WERI-Rb-1 (cell line): ENCODE data around the gene WDR7.

Experiments
- DNase-seq: peaks from one replicate; pipeline ENCODE4 v3.0.0-alpha.2; 2020
- H3K27ac ChIP-seq: fragments of 250-450 bp; sonication (Bioruptor Pico); 2 replicates; pipeline ENCODE4 v1.5.1; 2020; ENCODE audit warnings: mild to moderate bottlenecking, moderate library complexity
- H3K27me3 ChIP-seq: fragments of 250-450 bp; sonication (Bioruptor Pico); 2 replicates; pipeline ENCODE4 v1.5.1; 2021; ENCODE audit warnings: mild to moderate bottlenecking, low read depth, moderate library complexity; ENCODE audit not compliant: insufficient read depth, severe bottlenecking
- H3K36me3 ChIP-seq: fragments of 250-450 bp; sonication (Bioruptor Pico); 2 replicates; pipeline ENCODE4 v1.5.1; 2020; ENCODE audit warnings: mild to moderate bottlenecking, moderate library complexity
- H3K4me3 ChIP-seq: 2 replicates; pipeline ENCODE4 v1.5.1; 2011; ENCODE audit warnings: low read depth, mild to moderate bottlenecking, control low read depth, low read length
- H3K9me3 ChIP-seq: fragments of 250-450 bp; sonication (Bioruptor Pico); 2 replicates; pipeline ENCODE4 v1.5.1; 2021; ENCODE audit warnings: mild to moderate bottlenecking, moderate library complexity; ENCODE audit not compliant: severe bottlenecking
- TF ChIP-seq, protein P1 (sequence below): IDR thresholded peaks from 2 replicates; pipeline ENCODE4 v1.5.1; 2011; ENCODE audit warnings: low read depth, mild to moderate bottlenecking, control low read depth, inconsistent platforms, low read length

The WDR7 gene

DNA sequence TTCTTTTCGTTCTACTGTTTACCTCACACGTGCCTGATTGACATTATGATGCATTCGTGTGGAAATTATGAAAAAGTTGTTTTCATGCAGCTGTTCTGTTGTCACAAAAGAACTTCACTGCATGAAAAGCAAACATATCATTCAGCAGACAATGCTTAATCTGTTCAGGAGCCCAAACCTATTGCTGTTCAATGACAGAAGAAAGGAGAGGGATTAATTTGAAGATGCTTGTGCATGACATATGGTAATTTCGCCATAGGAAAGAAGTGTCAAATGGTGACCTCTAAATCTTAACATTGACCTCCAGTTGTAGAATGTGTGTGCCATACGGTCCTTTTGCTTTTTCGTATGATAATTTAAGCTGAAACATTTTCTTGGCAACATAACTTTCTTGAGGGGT lies 124.5 kb downstream of the WDR7 start:
- no peaks in the 10 kb centered on the region for H3K9me3 ChIP-seq
- DNase-seq: no peak

DNA sequence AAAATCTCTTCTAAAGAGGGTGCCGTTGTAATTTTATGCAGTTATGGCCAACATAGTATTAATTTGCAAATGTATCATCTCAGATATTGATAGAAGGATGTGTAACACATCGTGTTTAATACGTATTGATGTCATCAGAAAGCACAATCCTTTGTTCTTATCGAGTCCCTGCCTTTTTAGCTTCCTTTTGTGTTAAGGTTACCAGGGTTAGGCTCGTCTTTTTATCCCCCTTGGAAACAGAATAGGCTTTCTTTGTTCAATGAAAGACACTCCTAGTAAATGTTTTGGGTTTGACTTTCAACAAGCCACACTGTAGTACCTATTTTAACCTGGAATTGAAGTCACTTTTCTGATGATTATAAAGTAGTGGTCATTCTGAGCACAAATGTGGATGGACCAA lies 136.2 kb downstream of the WDR7 start:
- H3K27ac ChIP-seq: no peak overlapping the region
- no peak for DNase-seq
- no peak overlapping the region for H3K4me3 ChIP-seq
- TF ChIP-seq, protein P1, sequence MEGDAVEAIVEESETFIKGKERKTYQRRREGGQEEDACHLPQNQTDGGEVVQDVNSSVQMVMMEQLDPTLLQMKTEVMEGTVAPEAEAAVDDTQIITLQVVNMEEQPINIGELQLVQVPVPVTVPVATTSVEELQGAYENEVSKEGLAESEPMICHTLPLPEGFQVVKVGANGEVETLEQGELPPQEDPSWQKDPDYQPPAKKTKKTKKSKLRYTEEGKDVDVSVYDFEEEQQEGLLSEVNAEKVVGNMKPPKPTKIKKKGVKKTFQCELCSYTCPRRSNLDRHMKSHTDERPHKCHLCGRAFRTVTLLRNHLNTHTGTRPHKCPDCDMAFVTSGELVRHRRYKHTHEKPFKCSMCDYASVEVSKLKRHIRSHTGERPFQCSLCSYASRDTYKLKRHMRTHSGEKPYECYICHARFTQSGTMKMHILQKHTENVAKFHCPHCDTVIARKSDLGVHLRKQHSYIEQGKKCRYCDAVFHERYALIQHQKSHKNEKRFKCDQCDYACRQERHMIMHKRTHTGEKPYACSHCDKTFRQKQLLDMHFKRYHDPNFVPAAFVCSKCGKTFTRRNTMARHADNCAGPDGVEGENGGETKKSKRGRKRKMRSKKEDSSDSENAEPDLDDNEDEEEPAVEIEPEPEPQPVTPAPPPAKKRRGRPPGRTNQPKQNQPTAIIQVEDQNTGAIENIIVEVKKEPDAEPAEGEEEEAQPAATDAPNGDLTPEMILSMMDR: no peak
- no peaks in the 10 kb centered on the region for H3K27me3 ChIP-seq
- no peaks in the 10 kb centered on the region for H3K9me3 ChIP-seq
- no peaks in the 10 kb centered on the region for H3K36me3 ChIP-seq

More for the DNA sequence above, 124.5 kb downstream of the WDR7 start:
- H3K4me3 ChIP-seq: no peak overlapping the region
- H3K36me3 ChIP-seq: no peaks in the 10 kb centered on the region
- no peak overlapping the region for H3K27ac ChIP-seq
- H3K27me3 ChIP-seq: no peaks in the 10 kb centered on the region
- TF ChIP-seq, protein P1: no peak

DNA sequence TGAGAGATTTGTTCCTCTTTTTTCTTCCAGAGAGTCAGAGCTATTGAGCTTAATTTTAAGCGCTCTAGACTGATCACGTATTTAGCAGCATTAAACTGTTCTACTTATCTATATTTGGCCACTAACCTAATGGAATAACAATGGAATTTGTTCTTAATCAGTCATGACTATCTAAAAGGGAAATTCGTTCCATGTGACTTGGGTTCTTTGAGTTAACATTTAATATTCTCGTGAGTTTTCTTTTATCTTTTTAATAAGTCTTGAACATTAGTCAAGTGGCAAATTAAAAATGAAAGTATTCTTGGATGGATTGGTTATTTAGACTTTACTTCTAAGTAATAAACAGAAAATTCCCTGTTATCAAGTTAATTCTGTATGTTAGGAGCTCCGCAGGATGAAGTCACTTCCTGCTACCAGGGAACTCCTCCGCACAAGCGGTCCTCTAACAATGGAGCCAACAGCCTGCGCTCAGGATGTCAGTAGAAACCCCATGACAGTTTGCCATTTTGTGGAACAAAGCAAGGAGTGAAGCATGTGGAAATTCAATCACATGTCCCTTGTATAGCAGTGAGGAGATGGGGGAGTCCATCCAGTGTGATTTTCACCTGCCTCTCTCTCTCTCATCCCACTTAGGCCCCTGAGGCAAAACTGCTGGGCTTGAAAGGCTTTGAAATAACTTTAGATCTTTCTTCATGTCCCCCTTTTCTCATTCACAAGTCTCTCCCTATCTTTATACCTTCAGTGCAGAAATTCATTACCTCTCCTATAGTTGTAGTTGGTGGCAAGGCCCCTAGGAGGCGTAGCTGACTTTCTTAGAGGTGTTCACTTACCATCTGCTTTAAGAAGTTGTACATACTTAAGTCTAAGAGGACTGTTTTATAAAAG lies 138.1 kb downstream of the WDR7 start:
- H3K27ac ChIP-seq: no peak overlapping the region
- no peaks in the 10 kb centered on the region for H3K36me3 ChIP-seq
- no peaks in the 10 kb centered on the region for H3K9me3 ChIP-seq
- peak; percentile 61 for DNase-seq
- TF ChIP-seq, protein P1: peak; percentile 71
- H3K27me3 ChIP-seq: no peaks in the 10 kb centered on the region
- no peak overlapping the region for H3K4me3 ChIP-seq

DNA sequence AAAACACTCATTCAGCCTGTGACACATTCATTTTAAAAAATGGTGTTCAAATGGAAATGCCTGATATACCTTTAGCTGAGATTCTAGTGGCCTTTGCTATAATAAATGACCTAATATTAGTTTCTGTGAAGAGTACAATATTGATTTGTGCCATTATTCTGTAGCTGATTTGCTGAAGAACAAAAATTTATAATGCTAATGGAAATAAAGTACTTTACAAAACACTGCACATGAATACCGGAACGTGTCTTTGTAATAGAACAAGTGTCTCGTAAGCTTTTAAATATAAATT lies 138.7 kb downstream of the WDR7 start:
- TF ChIP-seq, protein P1: no peak
- no peak overlapping the region for H3K4me3 ChIP-seq
- no peak overlapping the region for H3K27ac ChIP-seq
- no peaks in the 10 kb centered on the region for H3K36me3 ChIP-seq
- H3K9me3 ChIP-seq: no peaks in the 10 kb centered on the region
- DNase-seq: no peak
- H3K27me3 ChIP-seq: no peaks in the 10 kb centered on the region

DNA sequence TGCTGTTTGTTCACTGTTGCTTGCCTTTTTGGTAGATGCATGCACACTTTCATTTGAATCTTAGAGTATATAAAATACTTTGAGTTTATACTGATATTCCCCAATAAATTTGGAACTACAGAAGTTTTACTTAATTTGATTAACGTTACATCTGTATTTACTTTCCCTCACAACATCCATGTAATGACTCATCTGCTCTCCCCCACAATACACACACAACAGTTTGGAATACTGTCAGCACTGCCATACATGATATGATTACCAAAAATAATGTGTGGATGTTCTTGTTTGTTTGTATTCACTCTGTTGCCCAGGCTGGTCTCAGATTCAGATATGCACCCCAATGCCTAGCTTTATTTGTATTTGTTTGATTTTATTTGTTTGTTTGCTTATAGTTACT lies 144.2 kb downstream of the WDR7 start:
- Histone ChIP-seq H3K36me3 (no peaks in the 10 kb centered on the region), H3K27ac (no peak overlapping the region), H3K27me3 (no peaks in the 10 kb centered on the region), H3K4me3 (no peak overlapping the region), H3K9me3 (no peaks in the 10 kb centered on the region)
- no peak for DNase-seq
- TF ChIP-seq, protein P1: no peak

DNA sequence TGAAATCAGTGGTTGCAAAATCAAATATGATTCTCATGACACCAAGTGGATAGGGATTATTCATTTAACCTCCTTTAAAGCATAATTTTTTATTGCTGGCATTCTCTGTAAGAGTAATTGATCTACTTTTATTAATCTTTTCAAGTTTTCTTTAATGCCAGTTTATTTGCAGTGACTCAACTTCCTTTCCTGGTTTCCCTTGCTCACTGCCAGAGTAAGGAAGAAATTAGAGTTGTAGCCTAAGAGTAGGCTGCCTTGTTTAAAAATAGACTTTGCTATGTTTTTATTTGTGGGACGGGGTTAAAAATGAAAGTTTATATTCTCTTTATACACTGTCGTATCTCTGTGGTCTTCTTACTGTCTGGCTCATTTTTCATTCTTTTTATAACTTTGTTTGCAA lies 148.6 kb downstream of the WDR7 start:
- no peaks in the 10 kb centered on the region for H3K9me3 ChIP-seq

More for the DNA sequence above, 148.6 kb downstream of the WDR7 start:
- DNase-seq: no peak
- Histone ChIP-seq H3K36me3 (no peaks in the 10 kb centered on the region), H3K27me3 (no peaks in the 10 kb centered on the region), H3K4me3 (no peak overlapping the region), H3K27ac (no peak overlapping the region)
- TF ChIP-seq, protein P1: no peak
